ENCODE results near the gene TTLL13. TPM values are rescaled to one million over a fixed set of nuclear protein-coding genes. Genes with fewer than 3 reads are reported as not detected.

TTLL13 gene
- polyA plus RNA-seq, 1 of the 3 experiments (the other 2 are of a cell fraction), result 0.03 TPM

DNA sequence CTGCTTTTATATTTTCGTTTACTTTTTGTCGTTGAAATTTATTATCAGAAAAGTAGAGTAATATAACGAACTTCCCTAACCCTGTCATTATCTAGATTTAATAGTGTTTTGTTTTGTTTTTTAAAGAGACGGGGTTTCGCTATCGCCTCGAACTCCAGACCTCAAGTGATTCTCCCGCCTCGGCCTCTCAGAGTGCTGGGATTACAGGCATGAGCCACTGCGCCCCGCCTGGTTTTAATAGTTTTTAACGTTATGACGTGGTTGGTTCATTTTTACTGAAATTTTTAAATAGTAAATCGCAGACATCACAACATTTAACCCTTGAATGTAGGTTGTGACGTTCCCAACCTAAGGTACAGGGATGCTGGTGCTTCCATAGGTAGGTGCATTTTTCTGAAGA is 17.1 kb downstream of the TTLL13 start (continued):
- no peak for TF ChIP-seq TAF1 (IDR thresholded peaks at IDR 0.05; ENCODE audit: borderline replicate concordance, low read depth, low read length)
- TF ChIP-seq, protein P1, sequence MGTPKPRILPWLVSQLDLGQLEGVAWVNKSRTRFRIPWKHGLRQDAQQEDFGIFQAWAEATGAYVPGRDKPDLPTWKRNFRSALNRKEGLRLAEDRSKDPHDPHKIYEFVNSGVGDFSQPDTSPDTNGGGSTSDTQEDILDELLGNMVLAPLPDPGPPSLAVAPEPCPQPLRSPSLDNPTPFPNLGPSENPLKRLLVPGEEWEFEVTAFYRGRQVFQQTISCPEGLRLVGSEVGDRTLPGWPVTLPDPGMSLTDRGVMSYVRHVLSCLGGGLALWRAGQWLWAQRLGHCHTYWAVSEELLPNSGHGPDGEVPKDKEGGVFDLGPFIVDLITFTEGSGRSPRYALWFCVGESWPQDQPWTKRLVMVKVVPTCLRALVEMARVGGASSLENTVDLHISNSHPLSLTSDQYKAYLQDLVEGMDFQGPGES (IDR thresholded peaks at IDR 0.05; ENCODE audit: low read depth, low read length), result no peak

DNA sequence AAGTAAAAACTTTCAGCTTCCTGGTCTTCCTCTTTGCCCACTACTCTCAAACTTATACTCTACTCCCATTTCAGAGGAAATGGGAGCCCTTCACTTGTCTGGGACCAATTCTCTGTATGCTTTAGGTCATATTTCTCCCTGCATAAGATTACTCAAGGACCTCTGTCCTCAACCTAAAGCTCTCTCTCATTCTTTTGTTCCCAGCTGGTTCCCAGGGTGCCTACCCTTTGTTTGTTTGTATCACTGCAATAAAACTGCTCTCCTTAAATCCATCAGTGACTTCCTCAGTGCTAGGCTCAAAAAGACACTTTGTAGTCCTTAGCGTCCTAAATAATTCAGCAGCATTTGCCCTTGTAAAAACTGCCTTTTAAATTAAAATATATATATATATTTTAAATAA is 19.1 kb downstream of the TTLL13 start:
- POLR2A ChIA-PET, result no interaction called here
- peaks cover 46 to 63% of the 10 kb centered on the region in 2 experiments for H3K36me3 ChIP-seq (replicated peaks in 1 of 2; ENCODE audit: control insufficient read depth in 1 of 2, insufficient read depth in 2 of 2, low read length in 1 of 2)
- no peak for TF ChIP-seq SMC3 (IDR thresholded peaks at IDR 0.05; ENCODE audit: low read depth, low read length)
- TF ChIP-seq TCF12 (IDR thresholded peaks at IDR 0.05), result no peak
- TF ChIP-seq EP300 (IDR thresholded peaks at IDR 0.05; ENCODE audit: borderline replicate concordance in 1 of 2, low read depth in 1 of 2, low read length in 1 of 2), result no peak
- no peak for TF ChIP-seq FOXM1 (IDR thresholded peaks at IDR 0.05; ENCODE audit: low read depth)
- TF ChIP-seq TEAD4 (IDR thresholded peaks at IDR 0.05; ENCODE audit: borderline replicate concordance, insufficient read depth), result no peak
- no peak for TF ChIP-seq JUND (IDR thresholded peaks at IDR 0.05)
- no peak for TF ChIP-seq ELF1 (IDR thresholded peaks at IDR 0.05)
- no peak for TF ChIP-seq NFIC (IDR thresholded peaks at IDR 0.05; ENCODE audit: borderline replicate concordance)
- TF ChIP-seq, protein P2, sequence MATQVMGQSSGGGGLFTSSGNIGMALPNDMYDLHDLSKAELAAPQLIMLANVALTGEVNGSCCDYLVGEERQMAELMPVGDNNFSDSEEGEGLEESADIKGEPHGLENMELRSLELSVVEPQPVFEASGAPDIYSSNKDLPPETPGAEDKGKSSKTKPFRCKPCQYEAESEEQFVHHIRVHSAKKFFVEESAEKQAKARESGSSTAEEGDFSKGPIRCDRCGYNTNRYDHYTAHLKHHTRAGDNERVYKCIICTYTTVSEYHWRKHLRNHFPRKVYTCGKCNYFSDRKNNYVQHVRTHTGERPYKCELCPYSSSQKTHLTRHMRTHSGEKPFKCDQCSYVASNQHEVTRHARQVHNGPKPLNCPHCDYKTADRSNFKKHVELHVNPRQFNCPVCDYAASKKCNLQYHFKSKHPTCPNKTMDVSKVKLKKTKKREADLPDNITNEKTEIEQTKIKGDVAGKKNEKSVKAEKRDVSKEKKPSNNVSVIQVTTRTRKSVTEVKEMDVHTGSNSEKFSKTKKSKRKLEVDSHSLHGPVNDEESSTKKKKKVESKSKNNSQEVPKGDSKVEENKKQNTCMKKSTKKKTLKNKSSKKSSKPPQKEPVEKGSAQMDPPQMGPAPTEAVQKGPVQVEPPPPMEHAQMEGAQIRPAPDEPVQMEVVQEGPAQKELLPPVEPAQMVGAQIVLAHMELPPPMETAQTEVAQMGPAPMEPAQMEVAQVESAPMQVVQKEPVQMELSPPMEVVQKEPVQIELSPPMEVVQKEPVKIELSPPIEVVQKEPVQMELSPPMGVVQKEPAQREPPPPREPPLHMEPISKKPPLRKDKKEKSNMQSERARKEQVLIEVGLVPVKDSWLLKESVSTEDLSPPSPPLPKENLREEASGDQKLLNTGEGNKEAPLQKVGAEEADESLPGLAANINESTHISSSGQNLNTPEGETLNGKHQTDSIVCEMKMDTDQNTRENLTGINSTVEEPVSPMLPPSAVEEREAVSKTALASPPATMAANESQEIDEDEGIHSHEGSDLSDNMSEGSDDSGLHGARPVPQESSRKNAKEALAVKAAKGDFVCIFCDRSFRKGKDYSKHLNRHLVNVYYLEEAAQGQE (IDR thresholded peaks at IDR 0.05; ENCODE audit: low read depth, low read length), result no peak
- TF ChIP-seq, protein P1 (IDR thresholded peaks at IDR 0.05; ENCODE audit: low read depth, low read length), result no peak
- H2AFZ ChIP-seq (ENCODE audit: low read depth), result no peak overlapping the region
- H3F3A ChIP-seq (replicated peaks; ENCODE audit: insufficient read depth), result peaks cover 13% of the 10 kb centered on the region
- H3K9me2 ChIP-seq, result no peaks in the 10 kb centered on the region
- peaks cover 14 to 15% of the 10 kb centered on the region in 2 experiments; a peak in 3 of 4 replicates for H3K4me1 ChIP-seq (ENCODE audit: control insufficient read depth in 1 of 2, insufficient read depth in 2 of 2, low read depth in 1 of 2, low read length in 1 of 2)
- 30% methylated on average over 1 of the region's 1 CpG for WGBS (ENCODE audit: low lambda C conversion rate)
- no peak overlapping the region for H3K27ac ChIP-seq (ENCODE audit: low read depth in 2 of 2, low read length in 1 of 2)
- H3K4me3 ChIP-seq (ENCODE audit: low read depth in 2 of 2, low read length in 1 of 2), result peak overlapping the region; percentile 4 to 38; a peak in 1 of 4 replicates
- no peaks in the 10 kb centered on the region for H3K9me3 ChIP-seq
- peak overlapping the region; percentile 99 for H3K4me2 ChIP-seq
- H3K9ac ChIP-seq, result no peak overlapping the region
- CTCF ChIA-PET, result interaction anchor here (0.7 to 1.7 kb wide), 7 partner anchors 12 to 407 kb away, joined by 3 to 6 read pairs (median 4); partner anchors contain the start of gene TTLL13
- peaks cover 62% of the 10 kb centered on the region for H4K20me1 ChIP-seq (ENCODE audit: insufficient read depth)
- DNase-seq, result no peak
- H3K27me3 ChIP-seq (ENCODE audit: insufficient read depth), result no peaks in the 10 kb centered on the region
- H3K79me2 ChIP-seq (ENCODE audit: insufficient read depth), result peaks cover 77% of the 10 kb centered on the region
